Lung (tissue), 12 donors: Measurements from ENCODE around the gene MIOS. TPM values are rescaled to one million over a fixed set of nuclear protein-coding genes. Genes with fewer than 3 reads are reported as not detected.
A peak's percentile ranks its signal among the peaks of the same experiment; 100 is the strongest.

Source experiments
- ATAC-seq: fragments of 200-7000 bp; cut with Tn5 transposase; one replicate; pipeline ENCODE4 v1.9.1; 2020; ENCODE audit warnings: moderate number of reproducible peaks; ENCODE audit not compliant: insufficient read depth, low FRiP score
- DNase-seq, 3 donors: peaks; one replicate each; pipeline ENCODE4 v3.0.0-alpha.2; 2013 to 2017
- H3K27ac ChIP-seq, 2 donors: one replicate each; pipeline ENCODE4 v1.5.1; 2013; ENCODE audit warnings: mild to moderate bottlenecking in 2 of 2, moderate library complexity in 2 of 2, control low read depth in 1 of 2, inconsistent platforms in 1 of 2, low read depth in 1 of 2, low read length in 1 of 2
- H3K27me3 ChIP-seq, 3 donors: one replicate each; pipeline ENCODE4 v1.5.1; 2013; ENCODE audit warnings: low read length in 2 of 3; ENCODE audit not compliant: control insufficient read depth in 3 of 3, insufficient read depth in 3 of 3
- H3K36me3 ChIP-seq, 4 donors: one replicate each; pipeline ENCODE4 v1.5.1; 2013; ENCODE audit warnings: low read length in 4 of 4, mild to moderate bottlenecking in 1 of 4, moderate library complexity in 1 of 4; ENCODE audit not compliant: control insufficient read depth in 4 of 4, insufficient read depth in 4 of 4
- H3K4me1 ChIP-seq, 5 donors: one replicate each; pipeline ENCODE4 v1.5.1; 2013; ENCODE audit warnings: low read length in 5 of 5, mild to moderate bottlenecking in 2 of 5, moderate library complexity in 1 of 5; ENCODE audit not compliant: control insufficient read depth in 5 of 5, insufficient read depth in 5 of 5
- H3K4me3 ChIP-seq: one replicate; pipeline ENCODE4 v1.5.1; 2013; ENCODE audit warnings: mild to moderate bottlenecking, control low read depth, moderate library complexity
- H3K9ac ChIP-seq, 2 donors: one replicate each; pipeline ENCODE4 v1.5.1; 2013; ENCODE audit warnings: low read length in 2 of 2, control low read depth in 1 of 2; ENCODE audit not compliant: insufficient read depth in 1 of 2
- H3K9me3 ChIP-seq, 4 donors: one replicate each; pipeline ENCODE4 v1.5.1; 2013; ENCODE audit warnings: low read length in 3 of 4, mild to moderate bottlenecking in 1 of 4, moderate library complexity in 1 of 4; ENCODE audit not compliant: control insufficient read depth in 4 of 4, insufficient read depth in 3 of 4
- WGBS, 2 donors: extraction: QIAGEN DNeasy Blood & Tissue Kit; methylation state at CpG; one replicate each; pipeline ENCODE4 v1.1.7; 2013; 5-methylcytosine and 5-hydroxymethylcytosine counted together
- polyA plus RNA-seq, 2 donors: library from polyadenylated mRNA; stranded (reverse); fragments of 200-250 nt; gene quantifications; one replicate each; pipeline ENCODE4 v1.2.1, GENCODE V29; 2013
- total RNA-seq, 2 donors: library from RNA; depleted of rRNA in 1 of 2; stranded (reverse); fragments of >200 nt in 1 of 2; gene quantifications; one replicate each; pipeline ENCODE4 v1.2.1, GENCODE V29; 2014 to 2021
- TF ChIP-seq, protein P1 (sequence below): IDR thresholded peaks from 2 replicates; pipeline ENCODE4 v1.5.1; 2012; ENCODE audit warnings: mild to moderate bottlenecking; ENCODE audit errors: control extremely low read depth, extremely low read depth
- donor health status: control.
- donor health status: control.
- donor health status: Bipolar disorder and iron deficiency.
- donor health status: healthy.
- donor health status: DM: yes; HTN: yes; CAD: no.

The MIOS gene
- total and polyA plus RNA-seq, 4 donors = 8.7 to 45.6 (median 24.0) TPM

DNA sequence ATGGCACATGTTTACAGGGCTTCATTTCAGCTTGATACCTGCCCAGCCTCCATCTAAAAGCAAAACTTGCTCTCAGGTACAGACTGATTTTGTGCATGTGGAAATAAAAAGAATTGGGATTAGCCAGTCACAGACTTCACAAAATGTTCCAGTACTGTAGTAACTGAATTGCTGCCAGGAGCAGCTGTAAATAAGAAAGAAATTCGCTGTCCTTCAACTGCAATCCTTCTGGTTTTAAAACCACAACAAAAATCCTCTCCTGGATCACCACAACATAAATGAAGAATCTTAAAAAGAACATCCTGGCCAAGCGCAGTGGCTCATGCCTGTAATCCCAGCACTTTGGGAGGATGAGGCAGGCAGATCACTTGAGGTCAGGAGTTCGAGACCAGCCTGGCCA is 3.9 kb upstream of the MIOS start:
- no peaks in the 10 kb centered on the region for H3K36me3 ChIP-seq
- 86 to 88% methylated on average over 3 of the region's 3 CpGs for WGBS, 2 donors
- no peak for ATAC-seq
- DNase-seq = no peak
- H3K27me3 ChIP-seq = no peaks in the 10 kb centered on the region
- TF ChIP-seq, protein P1, sequence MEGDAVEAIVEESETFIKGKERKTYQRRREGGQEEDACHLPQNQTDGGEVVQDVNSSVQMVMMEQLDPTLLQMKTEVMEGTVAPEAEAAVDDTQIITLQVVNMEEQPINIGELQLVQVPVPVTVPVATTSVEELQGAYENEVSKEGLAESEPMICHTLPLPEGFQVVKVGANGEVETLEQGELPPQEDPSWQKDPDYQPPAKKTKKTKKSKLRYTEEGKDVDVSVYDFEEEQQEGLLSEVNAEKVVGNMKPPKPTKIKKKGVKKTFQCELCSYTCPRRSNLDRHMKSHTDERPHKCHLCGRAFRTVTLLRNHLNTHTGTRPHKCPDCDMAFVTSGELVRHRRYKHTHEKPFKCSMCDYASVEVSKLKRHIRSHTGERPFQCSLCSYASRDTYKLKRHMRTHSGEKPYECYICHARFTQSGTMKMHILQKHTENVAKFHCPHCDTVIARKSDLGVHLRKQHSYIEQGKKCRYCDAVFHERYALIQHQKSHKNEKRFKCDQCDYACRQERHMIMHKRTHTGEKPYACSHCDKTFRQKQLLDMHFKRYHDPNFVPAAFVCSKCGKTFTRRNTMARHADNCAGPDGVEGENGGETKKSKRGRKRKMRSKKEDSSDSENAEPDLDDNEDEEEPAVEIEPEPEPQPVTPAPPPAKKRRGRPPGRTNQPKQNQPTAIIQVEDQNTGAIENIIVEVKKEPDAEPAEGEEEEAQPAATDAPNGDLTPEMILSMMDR = no peak
- no peak overlapping the region for H3K27ac ChIP-seq
- H3K4me3 ChIP-seq = no peak overlapping the region
- H3K9ac ChIP-seq = no peak overlapping the region
- H3K9me3 ChIP-seq = no peaks in the 10 kb centered on the region
- peaks cover 0 to 2% (median 0%) of the 10 kb centered on the region in 5 donors for H3K4me1 ChIP-seq

DNA sequence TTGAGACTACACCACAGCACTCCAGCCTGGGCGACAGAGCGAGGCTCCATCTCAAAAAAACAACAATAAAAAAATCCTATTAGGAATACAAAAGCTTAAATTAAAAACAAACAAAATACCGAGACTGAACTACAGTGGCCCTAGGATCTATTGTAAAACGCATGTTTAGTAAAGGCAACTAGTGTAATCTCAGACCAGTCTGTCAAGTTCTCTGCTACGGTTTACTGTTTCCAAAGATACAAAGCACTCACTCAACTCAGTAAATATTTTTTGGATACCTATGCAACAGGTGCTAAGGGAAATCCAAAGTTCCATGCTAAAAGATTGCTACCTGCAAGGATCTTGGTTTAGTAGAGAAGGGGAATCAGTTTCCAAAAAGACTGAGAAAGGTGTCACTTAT is 3.4 kb upstream of the MIOS start:
- Histone ChIP-seq H3K27me3 (no peaks in the 10 kb centered on the region), H3K27ac (no peak overlapping the region), H3K4me1 (peaks cover 0 to 8% (median 5%) of the 10 kb centered on the region in 5 donors), H3K4me3 (no peak overlapping the region), H3K36me3 (no peaks in the 10 kb centered on the region), H3K9ac (no peak overlapping the region), H3K9me3 (no peaks in the 10 kb centered on the region)
- DNase-seq (peak in 1 of 3 donors; percentile 44), ATAC-seq (no peak)
- TF ChIP-seq, protein P1 = no peak
- 73 to 93% methylated on average over 5 of the region's 5 CpGs for WGBS, 2 donors

DNA sequence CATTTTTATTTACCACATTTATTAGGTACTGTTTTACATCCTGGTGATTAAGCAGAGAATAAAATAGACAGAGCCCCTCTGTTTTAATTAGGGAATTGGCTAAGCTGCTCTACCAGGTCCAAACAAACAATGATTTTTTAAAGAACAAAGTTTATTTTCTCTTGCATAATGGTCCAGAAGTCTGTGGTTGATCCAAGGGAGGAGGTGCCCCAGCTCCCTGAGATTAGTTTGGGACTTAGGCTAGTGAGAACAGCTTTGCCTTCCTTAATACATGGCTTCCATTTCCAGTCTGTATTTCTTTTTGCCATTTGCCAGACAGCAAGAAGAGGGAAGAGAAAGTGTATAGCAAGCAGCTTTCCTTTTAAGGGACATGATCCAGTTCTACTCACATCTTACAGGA is 2.9 kb upstream of the MIOS start:
- ATAC-seq = no peak
- Histone ChIP-seq H3K27ac (no peak overlapping the region), H3K27me3 (no peaks in the 10 kb centered on the region), H3K9me3 (no peaks in the 10 kb centered on the region), H3K4me3 (no peak overlapping the region), H3K9ac (no peak overlapping the region), H3K4me1 (peaks cover 0 to 13% (median 9%) of the 10 kb centered on the region in 5 donors), H3K36me3 (no peaks in the 10 kb centered on the region)
- TF ChIP-seq, protein P1 = no peak
- no peak for DNase-seq

DNA sequence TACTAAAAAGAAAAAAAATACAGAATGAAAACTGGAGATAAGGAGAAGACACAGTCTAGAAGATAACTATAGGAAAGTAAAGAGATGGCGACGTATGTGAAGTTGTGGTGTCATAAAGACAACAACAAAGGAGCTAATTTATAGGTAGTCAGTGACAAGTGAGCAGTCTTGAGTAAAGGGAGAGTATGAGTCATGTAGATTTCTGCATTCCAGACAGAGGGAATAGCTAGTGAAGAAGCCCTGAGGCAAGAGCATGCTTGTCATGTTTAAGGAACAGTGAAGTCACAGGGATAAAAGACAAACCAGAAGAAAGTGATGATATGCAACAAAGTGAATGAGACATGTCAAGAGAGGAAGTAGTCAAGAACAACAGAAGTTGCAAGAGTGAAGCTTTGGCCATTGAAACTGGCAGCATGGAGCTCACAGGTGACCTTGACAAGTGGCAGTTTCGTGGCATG is 2.3 kb upstream of the MIOS start:
- H3K27ac ChIP-seq = peak overlapping the region in 1 of 2 donors; percentile 5

More for the DNA sequence above, 2.3 kb upstream of the MIOS start:
- Histone ChIP-seq H3K27me3 (no peaks in the 10 kb centered on the region), H3K9me3 (no peaks in the 10 kb centered on the region), H3K9ac (no peak overlapping the region), H3K4me1 (peaks cover 0 to 16% (median 9%) of the 10 kb centered on the region in 5 donors), H3K36me3 (no peaks in the 10 kb centered on the region), H3K4me3 (no peak overlapping the region)
- TF ChIP-seq, protein P1 = no peak
- no peak for ATAC-seq
- no peak for DNase-seq
- 81 to 88% methylated on average over 3 of the region's 3 CpGs for WGBS, 2 donors
